Left ventricle myocardium inferior (tissue), 1 donor: Measurements from ENCODE around the gene RBMY1B. TPM values are rescaled to one million over a fixed set of nuclear protein-coding genes. Genes with fewer than 3 reads are reported as not detected.
"Not testable (repeated sequence)": the region's sequence is repeated elsewhere in the genome, so short reads cannot be mapped to it uniquely, and the experiment has no call there.

Source experiments
- DNase-seq: peaks from one replicate; pipeline ENCODE4 v3.0.0-alpha.2; 2020
- H3K27ac ChIP-seq: fragments of 200-600 bp; replicated peaks from 2 replicates; pipeline ENCODE4 v1.8.0; 2021
- H3K27me3 ChIP-seq: fragments of 200-600 bp; 2 replicates; pipeline ENCODE4 v1.8.0; 2021; ENCODE audit warnings: low read depth
- H3K36me3 ChIP-seq: fragments of 200-600 bp; 2 replicates; pipeline ENCODE4 v1.8.0; 2021
- H3K4me1 ChIP-seq: fragments of 200-600 bp; 2 replicates; pipeline ENCODE4 v1.8.0; 2021
- H3K4me3 ChIP-seq: fragments of 200-600 bp; 2 replicates; pipeline ENCODE4 v1.8.0; 2021; ENCODE audit warnings: mild to moderate bottlenecking, moderate library complexity
- H3K9me3 ChIP-seq: fragments of 200-600 bp; replicated peaks from 2 replicates; pipeline ENCODE4 v1.8.0; 2021
- CTCF ChIP-seq: fragments of 200-600 bp; IDR thresholded peaks from 2 replicates; pipeline ENCODE4 v1.8.0; 2021; ENCODE audit warnings: antibody characterized with exemption, mild to moderate bottlenecking, borderline replicate concordance
- intact Hi-C: fragments of 100-400 bp; cut with micrococcal nuclease; formaldehyde crosslinking; loops from one replicate; pipeline ENCODE4 v1.11.0; 2022
- long read RNA-seq: library from polyadenylated mRNA; unstranded; transcript quantifications from one replicate; pipeline ENCODE4 v2.0.0, GENCODE V29; 2021
- total RNA-seq: library from RNA; stranded (reverse); fragmentation: NEBNext Ultra II Directional; extraction: Animal tissue kit (Norgen Biotek cat#: 25700); gene quantifications from one replicate; pipeline ENCODE4 v1.2.1, GENCODE V29; 2021
- donor health status: DM: no; HTN: yes; CAD: no; lungs with severe emphysema.

Gene RBMY1B
- not detected for total RNA-seq
- long read RNA-seq: 0 reads

GRCh38 chrY:21511038-21511437, at the start of gene RBMY1B:
Gene RBMY1B (plus strand): TSS chrY:21511338. CDS start chrY:21513351, 2,013 bp downstream.
- H3K27ac ChIP-seq, intact Hi-C loops, H3K4me1 ChIP-seq, DNase-seq, H3K36me3 ChIP-seq, H3K27me3 ChIP-seq, H3K4me3 ChIP-seq, H3K9me3 ChIP-seq: not testable (repeated sequence)

- H3K27ac ChIP-seq, H3K4me3 ChIP-seq, intact Hi-C loops, H3K4me1 ChIP-seq, H3K27me3 ChIP-seq, DNase-seq, H3K36me3 ChIP-seq, H3K9me3 ChIP-seq: not testable (repeated sequence)
Measured at GRCh38 chrY:21462915-21463314, 48.2 kb upstream of the RBMY1B start.

- no peaks in the 10 kb centered on the region for H3K9me3 ChIP-seq
- no peaks in the 10 kb centered on the region for H3K36me3 ChIP-seq
- H3K4me1 ChIP-seq: no peaks in the 10 kb centered on the region
- peak overlapping the region; percentile 46 for H3K27ac ChIP-seq
- no peak overlapping the region for H3K4me3 ChIP-seq
- intact Hi-C loops: no loop called here
- no peak for TF ChIP-seq CTCF
- H3K27me3 ChIP-seq: no peaks in the 10 kb centered on the region
- DNase-seq: no peak
Measured at GRCh38 chrY:21482967-21483366, 28.2 kb upstream of the RBMY1B start.

GRCh38 chrY:21534579-21534978, 23.4 kb downstream of the RBMY1B start, which contains the start of gene RBMY1A1:
Gene RBMY1A1 (plus strand): TSS chrY:21534879. CDS start chrY:21536892, 2,013 bp downstream.
- H3K9me3 ChIP-seq, H3K27ac ChIP-seq, H3K27me3 ChIP-seq, H3K4me1 ChIP-seq, DNase-seq, intact Hi-C loops, H3K36me3 ChIP-seq, H3K4me3 ChIP-seq: not testable (repeated sequence)

GRCh38 chrY:21559316-21559984, 48.3 kb downstream of the RBMY1B start:
- H3K4me1 ChIP-seq, intact Hi-C loops, H3K36me3 ChIP-seq, H3K4me3 ChIP-seq, H3K27ac ChIP-seq, H3K27me3 ChIP-seq, DNase-seq, H3K9me3 ChIP-seq: not testable (repeated sequence)

Other genes starting within 250 kb of the RBMY1B start
- not detected for gene RBMY1A1, start 23.5 kb downstream of the RBMY1B start, total RNA-seq